ENCODE data around the gene MAP7.

DNA sequence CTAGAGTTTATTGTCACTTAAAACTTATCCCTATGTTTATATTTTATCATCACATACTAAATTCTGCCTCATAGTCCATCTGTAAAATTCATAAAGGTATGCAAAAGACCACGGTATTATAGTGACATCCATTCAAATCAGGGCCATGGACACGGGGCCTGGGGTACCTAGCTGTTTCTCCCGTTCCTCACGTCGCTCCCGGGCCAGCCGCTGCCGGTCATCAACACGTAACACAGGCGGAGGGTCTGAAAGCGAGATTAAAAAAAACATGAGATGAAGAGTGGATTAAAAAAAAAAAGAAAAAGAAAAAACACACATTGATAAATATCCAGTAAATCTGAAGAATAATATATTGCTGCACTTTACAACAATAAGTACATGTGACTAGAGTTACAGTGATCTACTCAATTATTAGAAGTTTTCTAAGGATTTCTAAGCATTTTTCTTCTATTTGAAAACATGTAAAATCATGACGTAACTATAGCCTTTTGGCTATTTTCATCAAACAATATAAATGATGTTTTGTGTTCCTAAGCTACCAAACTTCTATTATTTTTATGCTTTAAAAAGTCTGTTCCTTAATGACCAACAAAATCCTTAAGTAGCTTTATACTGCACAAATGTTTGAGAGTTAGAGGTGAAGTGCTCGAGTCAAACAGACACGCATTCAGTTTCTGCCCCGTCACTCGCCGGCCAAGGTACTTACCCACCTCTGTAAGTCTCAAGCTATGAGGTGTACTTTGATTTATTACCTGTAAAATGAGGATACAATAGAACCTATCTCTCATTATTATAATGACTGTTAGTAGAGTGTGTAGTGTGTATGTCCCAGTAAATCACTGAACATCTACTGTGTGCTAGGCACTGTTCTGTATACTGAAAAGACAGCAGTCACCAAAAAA, 138.5 kb downstream of the MAP7 start:
- TF ChIP-seq, protein P1, sequence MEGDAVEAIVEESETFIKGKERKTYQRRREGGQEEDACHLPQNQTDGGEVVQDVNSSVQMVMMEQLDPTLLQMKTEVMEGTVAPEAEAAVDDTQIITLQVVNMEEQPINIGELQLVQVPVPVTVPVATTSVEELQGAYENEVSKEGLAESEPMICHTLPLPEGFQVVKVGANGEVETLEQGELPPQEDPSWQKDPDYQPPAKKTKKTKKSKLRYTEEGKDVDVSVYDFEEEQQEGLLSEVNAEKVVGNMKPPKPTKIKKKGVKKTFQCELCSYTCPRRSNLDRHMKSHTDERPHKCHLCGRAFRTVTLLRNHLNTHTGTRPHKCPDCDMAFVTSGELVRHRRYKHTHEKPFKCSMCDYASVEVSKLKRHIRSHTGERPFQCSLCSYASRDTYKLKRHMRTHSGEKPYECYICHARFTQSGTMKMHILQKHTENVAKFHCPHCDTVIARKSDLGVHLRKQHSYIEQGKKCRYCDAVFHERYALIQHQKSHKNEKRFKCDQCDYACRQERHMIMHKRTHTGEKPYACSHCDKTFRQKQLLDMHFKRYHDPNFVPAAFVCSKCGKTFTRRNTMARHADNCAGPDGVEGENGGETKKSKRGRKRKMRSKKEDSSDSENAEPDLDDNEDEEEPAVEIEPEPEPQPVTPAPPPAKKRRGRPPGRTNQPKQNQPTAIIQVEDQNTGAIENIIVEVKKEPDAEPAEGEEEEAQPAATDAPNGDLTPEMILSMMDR (IDR thresholded peaks at IDR 0.05 in 8 of 11, conservative IDR thresholded peaks at IDR 0.05 in 3 of 11) = no peak
- no peak for TF ChIP-seq POLR2AphosphoS5 (IDR thresholded peaks at IDR 0.05)
